GM12891 (cell line): Measurements from ENCODE around the gene OXT.

Experiments
- POLR2A ChIP-seq: IDR thresholded peaks from 2 replicates; pipeline ENCODE4 v1.6.1; 2011; ENCODE audit warnings: low read depth, low read length, control low read depth
- POLR2AphosphoS5 ChIP-seq: IDR thresholded peaks from 2 replicates; pipeline ENCODE4 v1.6.1; 2011; ENCODE audit warnings: low read depth, low read length, control low read depth
- SPI1 ChIP-seq: IDR thresholded peaks from 2 replicates; pipeline ENCODE4 v1.6.1; 2011; ENCODE audit warnings: low read depth, low read length, control low read depth
- TAF1 ChIP-seq: IDR thresholded peaks from 2 replicates; pipeline ENCODE4 v1.6.1; 2011; ENCODE audit warnings: low read depth, low read length, control low read depth

- TF ChIP-seq TAF1 = no peak
- no peak for TF ChIP-seq POLR2A
- TF ChIP-seq POLR2AphosphoS5 = no peak
- TF ChIP-seq SPI1 = no peak
These were observed 28.1 kb upstream of the OXT start, which contains the start of gene GNRH2 for GRCh38 chr20:3043322-3043721.
